H1 (cell line): ENCODE results near the gene NUDC. TPM values are rescaled to one million over a fixed set of nuclear protein-coding genes. Genes with fewer than 3 reads are reported as not detected.

Source experiments
- CTCF ChIA-PET: fragments of 300-600 bp; sonication (Branson Sonifier 250); formaldehyde crosslinking; loops from one replicate; lab custom pipeline; 2021; ENCODE audit not compliant: partially characterized antibody; lab: Charles Lee
- POLR2A ChIA-PET: fragments of 300-600 bp; sonication (Branson Sonifier 250); formaldehyde crosslinking; loops from one replicate; lab custom pipeline; 2021; ENCODE audit warnings: inconsistent platforms; ENCODE audit not compliant: partially characterized antibody; lab: Charles Lee
- DNase-seq, 2 experiments: peaks; one replicate each; pipeline versions ENCODE4 v3.0.0 to v3.0.0-alpha.2; 2010 to 2022; ENCODE audit warnings: low spot score in 2 of 2, low read depth in 1 of 2, mixed read lengths in 1 of 2
- FAIRE-seq: peaks from 2 replicates; lab custom pipeline; 2011; peaks lifted over from hg19 to GRCh38; lab: Jason Lieb, UNC
- H2AFZ ChIP-seq: 2 replicates; pipeline ENCODE4 v1.8.1; 2012; ENCODE audit warnings: low read length, inconsistent platforms
- H2AK5ac ChIP-seq: 2 replicates; pipeline ENCODE4 v1.6.1; 2013; ENCODE audit warnings: low read depth, low read length
- H2BK120ac ChIP-seq: replicated peaks from 2 replicates; pipeline ENCODE3; 2013; ENCODE audit warnings: low read depth, low read length, inconsistent platforms
- H2BK12ac ChIP-seq: 2 replicates; pipeline ENCODE4 v1.6.1; 2013; ENCODE audit warnings: low read depth, low read length
- H2BK15ac ChIP-seq: 2 replicates; pipeline ENCODE4 v1.6.1; 2013; ENCODE audit warnings: low read length
- H2BK20ac ChIP-seq: 2 replicates; pipeline ENCODE4 v1.6.1; 2013; ENCODE audit warnings: low read length
- H2BK5ac ChIP-seq: 2 replicates; pipeline ENCODE4 v1.6.1; 2013; ENCODE audit warnings: low read depth, low read length
- H3K14ac ChIP-seq: 2 replicates; pipeline ENCODE4 v1.6.1; 2013; ENCODE audit warnings: inconsistent platforms; ENCODE audit not compliant: insufficient read length
- H3K18ac ChIP-seq: 2 replicates; pipeline ENCODE4 v1.6.1; 2013; ENCODE audit warnings: low read length; ENCODE audit errors: extremely low read depth
- H3K23ac ChIP-seq: 2 replicates; pipeline ENCODE4 v1.6.1; 2013; ENCODE audit warnings: inconsistent platforms; ENCODE audit not compliant: insufficient read length
- H3K23me2 ChIP-seq: 2 replicates; pipeline ENCODE4 v1.6.1; 2013; ENCODE audit warnings: low read depth, low read length
- H3K27ac ChIP-seq: 2 replicates; pipeline ENCODE4 v1.6.1; 2011; ENCODE audit warnings: low read depth, low read length, inconsistent platforms
- H3K27me3 ChIP-seq, 4 experiments: replicated peaks in 1 of 4; 1 replicate in 1 of 4; 2 replicates in 3 of 4; pipeline versions ENCODE4 v1.6.1 to v1.8.1; 2011 to 2013; ENCODE audit warnings: low read length in 3 of 4, mild to moderate bottlenecking in 3 of 4, inconsistent platforms in 2 of 4, mixed read lengths in 2 of 4, moderate library complexity in 1 of 4; ENCODE audit not compliant: control insufficient read depth in 3 of 4, insufficient read depth in 3 of 4; ENCODE audit errors: extremely low read depth in 1 of 4
- H3K36me3 ChIP-seq, 4 experiments: 2 replicates each; pipeline versions ENCODE4 v1.6.1 to v1.8.1; 2011 to 2013; ENCODE audit warnings: mild to moderate bottlenecking in 4 of 4, low read length in 3 of 4, moderate library complexity in 2 of 4, control low read depth in 1 of 4, inconsistent platforms in 1 of 4; ENCODE audit not compliant: insufficient read depth in 4 of 4, control insufficient read depth in 2 of 4
- H3K4ac ChIP-seq: replicated peaks from 2 replicates; pipeline ENCODE3; 2013; ENCODE audit warnings: low read length, low read depth, mixed read lengths, inconsistent platforms; ENCODE audit not compliant: insufficient read length
- H3K4me1 ChIP-seq, 4 experiments: replicated peaks in 1 of 4; 1 replicate in 1 of 4; 2 replicates in 3 of 4; pipeline versions ENCODE4 v1.6.1 to v1.8.1; 2011 to 2013; ENCODE audit warnings: low read length in 3 of 4, inconsistent platforms in 2 of 4, mixed read lengths in 1 of 4; ENCODE audit not compliant: insufficient read depth in 4 of 4, control insufficient read depth in 3 of 4
- H3K4me2 ChIP-seq, 2 experiments: 2 replicates each; pipeline versions ENCODE4 v1.6.1 to v1.8.1; 2011 to 2013; ENCODE audit warnings: low read depth in 2 of 2, low read length in 2 of 2, control low read depth in 1 of 2, inconsistent platforms in 1 of 2, mild to moderate bottlenecking in 1 of 2; ENCODE audit not compliant: insufficient read depth in 1 of 2
- H3K4me3 ChIP-seq, 4 experiments: fragments of 200-600, 300-600 bp in 1 of 4; sonication (generic), shearing (Covaris generic), sonication (Bioruptor Twin) in 1 of 4; 2 replicates each; pipeline versions ENCODE4 v1.5.1 to v1.8.1; 2011 to 2016; ENCODE audit warnings: low read length in 4 of 4, low read depth in 3 of 4, control low read depth in 2 of 4, inconsistent platforms in 2 of 4, mild to moderate bottlenecking in 2 of 4, mixed read lengths in 1 of 4, moderate library complexity in 1 of 4; ENCODE audit not compliant: insufficient read depth in 2 of 4; ENCODE audit errors: extremely low read depth in 1 of 4
- H3K56ac ChIP-seq: replicated peaks from 2 replicates; pipeline ENCODE3; 2013; ENCODE audit warnings: low read depth, mild to moderate bottlenecking, mixed read lengths, low read length, inconsistent platforms; ENCODE audit not compliant: insufficient read length
- H3K79me1 ChIP-seq: 2 replicates; pipeline ENCODE4 v1.6.1; 2013; ENCODE audit warnings: low read depth, low read length, control low read depth
- H3K79me2 ChIP-seq, 2 experiments: 2 replicates each; pipeline versions ENCODE4 v1.6.1 to v1.8.1; 2012 to 2013; ENCODE audit warnings: low read length in 2 of 2, mild to moderate bottlenecking in 2 of 2, inconsistent platforms in 1 of 2; ENCODE audit not compliant: insufficient read depth in 2 of 2, control insufficient read depth in 1 of 2
- H3K9ac ChIP-seq, 4 experiments: replicated peaks in 1 of 4; 1 replicate in 1 of 4; 2 replicates in 3 of 4; pipeline versions ENCODE4 v1.6.1 to v1.8.1; 2011 to 2013; ENCODE audit warnings: low read depth in 3 of 4, low read length in 3 of 4, control low read depth in 2 of 4, mild to moderate bottlenecking in 2 of 4, moderate library complexity in 2 of 4, inconsistent platforms in 1 of 4; ENCODE audit errors: extremely low read depth in 1 of 4
- H3K9me3 ChIP-seq, 2 experiments: 2 replicates each; pipeline versions ENCODE4 v1.6.1 to v1.8.1; 2012 to 2013; ENCODE audit warnings: mild to moderate bottlenecking in 2 of 2, moderate library complexity in 2 of 2, control low read depth in 1 of 2, inconsistent platforms in 1 of 2, low read depth in 1 of 2, low read length in 1 of 2, mixed read lengths in 1 of 2; ENCODE audit not compliant: insufficient read depth in 2 of 2
- H4K20me1 ChIP-seq, 2 experiments: replicated peaks in 1 of 2; 2 replicates each; pipeline versions ENCODE3 to v1.8.1; 2011 to 2013; ENCODE audit warnings: inconsistent platforms in 2 of 2, low read length in 2 of 2, mild to moderate bottlenecking in 1 of 2; ENCODE audit not compliant: insufficient read depth in 2 of 2, control insufficient read depth in 1 of 2
- H4K5ac ChIP-seq: 2 replicates; pipeline ENCODE4 v1.6.1; 2013; ENCODE audit warnings: low read length, low read depth, mixed read lengths, inconsistent platforms; ENCODE audit not compliant: insufficient read length
- H4K8ac ChIP-seq: 2 replicates; pipeline ENCODE4 v1.8.0; 2013; ENCODE audit warnings: mild to moderate bottlenecking, moderate library complexity, low read length, inconsistent platforms; ENCODE audit not compliant: insufficient read depth; ENCODE audit errors: extremely low read depth
- H4K91ac ChIP-seq: replicated peaks from 2 replicates; pipeline ENCODE3; 2013; ENCODE audit warnings: low read length, mixed read lengths, inconsistent platforms; ENCODE audit not compliant: insufficient read length
- SP2 ChIP-seq: IDR thresholded peaks from 2 replicates; pipeline ENCODE4 v1.6.1; 2012; ENCODE audit warnings: mild to moderate bottlenecking, low read length, inconsistent platforms
- USF2 ChIP-seq: IDR thresholded peaks from 2 replicates; pipeline ENCODE4 v1.6.1; 2011; ENCODE audit warnings: low read length, improper control_type of control experiment
- WGBS, 2 experiments: shearing (Covaris generic) in 1 of 2; methylation state at CpG; one replicate each; pipeline versions ENCODE4 v1.1.6 to v1.1.7; 2013 to 2015; ENCODE audit warnings: low lambda C conversion rate in 2 of 2, mixed read lengths in 2 of 2, inconsistent platforms in 1 of 2, low coverage in 1 of 2, missing lambda C conversion rate in 1 of 2; ENCODE audit not compliant: insufficient replicate concordance in 2 of 2, insufficient coverage in 1 of 2, insufficient read length in 1 of 2; ENCODE audit errors: extremely low coverage in 1 of 2, missing lambda C conversion rate in 1 of 2; 5-methylcytosine and 5-hydroxymethylcytosine counted together
- polyA plus RNA-seq, 7 experiments: library from polyadenylated mRNA; depleted of rRNA in 3 of 7; stranded (reverse) in 5 of 7; unstranded in 2 of 7; fragments of >200 nt in 5 of 7; fragments of 200-250 nt in 2 of 7; gene quantifications; 1 replicate in 5 of 7; 2 replicates in 1 of 7; 4 replicates in 1 of 7; pipeline versions ENCODE4 v1.2.1 to v1.2.3, GENCODE V29; 2011 to 2013; ENCODE audit warnings: missing spikeins in 2 of 7, mixed read lengths in 2 of 7
- total RNA-seq: library from RNA; stranded (reverse); fragmentation: NEBNext Ultra II Directional; extraction: Animal tissue kit (Norgen Biotek cat#: 25700); gene quantifications from 2 replicates; pipeline ENCODE4 v1.2.1, GENCODE V29; 2021

Gene NUDC
- total and polyA plus RNA-seq, 2 of the 8 experiments (the other 6 are each of a cell fraction or from before 2014, with no cell fraction given) = 43.2 to 131 TPM

- Histone ChIP-seq H3K23me2 (peaks cover 15% of the 10 kb centered on the region), H4K8ac (no peak overlapping the region; the same call in 1 of the 2 replicates), H2AK5ac (peak overlapping the region; percentile 3; the same call in 1 of the 2 replicates), H2AFZ (no peak overlapping the region), H3K18ac (peak overlapping the region; percentile 62; the same call in 1 of the 2 replicates), H2BK15ac (0 out of 2 replicates have a peak overlapping the region, but pooled peaks have one; percentile 9), H3K27ac (no peak overlapping the region), H3K79me1 (peaks cover 7% of the 10 kb centered on the region; the same call in 1 of the 2 replicates), H3K56ac (no peak overlapping the region), H3K9ac (no peak overlapping the region), H3K9me3 (no peaks in the 10 kb centered on the region), H4K5ac (no peak overlapping the region), H2BK12ac (peak overlapping the region; percentile 72)
- 83% methylated on average over 8 of the region's 10 CpGs; no CpG with 5 or more reads in 1 of the 2 experiments for WGBS, 2 experiments
- DNase-seq = no peak
- POLR2A ChIA-PET = interaction anchor here (1.0 to 42.2 kb wide), 3 partner anchors 19 to 30 kb away, joined by 3 to 1829 read pairs (median 158); partner anchors contain the start of genes TENT5B and TRNP1
- TF ChIP-seq SP2 (no peak), USF2 (no peak)
- TF ChIP-seq, all 59 proteins: peak for 0
- H2BK5ac ChIP-seq = peak overlapping the region; percentile 20; the same call in 1 of the 2 replicates
- H3K4me1 ChIP-seq = peaks cover 6 to 18% (median 8%) of the 10 kb centered on the region in 4 experiments
- peaks cover 2 to 26% of the 10 kb centered on the region in 2 experiments; a peak in 3 of 4 replicates for H3K79me2 ChIP-seq
- H3K27me3 ChIP-seq = no peaks in the 10 kb centered on the region; a peak in 2 of 7 replicates
- FAIRE-seq = no peak
- H3K36me3 ChIP-seq = peaks cover 0 to 8% (median 0%) of the 10 kb centered on the region in 4 experiments; a peak in 3 of 8 replicates
- H3K4me3 ChIP-seq = no peak overlapping the region
- CTCF ChIA-PET = interaction anchor here (1.0 to 12.2 kb wide), 4 partner anchors 24 to 111 kb away, joined by 3 to 139 read pairs (median 67); no protein-coding TSS in a partner anchor
- peak overlapping the region; percentile 88; the same call in 1 of the 2 replicates for H2BK20ac ChIP-seq
- H3K14ac ChIP-seq = no peak overlapping the region
- no peak overlapping the region for H3K4me2 ChIP-seq
- H3K4ac ChIP-seq = no peak overlapping the region
- no peak overlapping the region for H3K23ac ChIP-seq
- no peak overlapping the region for H2BK120ac ChIP-seq
- peak overlapping the region; percentile 8 for H4K91ac ChIP-seq
- H4K20me1 ChIP-seq = peaks cover 12 to 16% of the 10 kb centered on the region in 2 experiments
Measured at GRCh38 chr1:26991310-26992116, 70.0 kb downstream of the NUDC start.
